ENCODE measurements around the gene KIF5B. TPM values are rescaled to one million over a fixed set of nuclear protein-coding genes. Genes with fewer than 3 reads are reported as not detected.

The KIF5B gene
- total RNA-seq, 1 experiment from 2014 or later, result 148 TPM

Other genes starting within 250 kb of the KIF5B start
- gene ARHGAP12, start 127.6 kb downstream of the KIF5B start, total RNA-seq (2021), result 28.3 and 30.0 TPM in 2 replicates